Measurements from ENCODE around the gene OR2L8.

OR2L8 gene

GRCh38 chr1:247948558-247948957 is at the start of gene OR2L8:
Gene OR2L8 (plus strand): TSS chr1:247948858. CDS start chr1:247948858, 0 bp downstream.
- DNase-seq (ENCODE audit: low spot score) = no peak
- TF ChIP-seq CTCF (IDR thresholded peaks at IDR 0.05; ENCODE audit: extremely low read depth, missing control alignments) = no peak

GRCh38 chr1:247904122-247904521 is 44.5 kb upstream of the OR2L8 start:
- TF ChIP-seq CTCF (IDR thresholded peaks at IDR 0.05; ENCODE audit: extremely low read depth, missing control alignments) = no peak
- DNase-seq (ENCODE audit: low spot score) = no peak

GRCh38 chr1:247905181-247905580 is 43.5 kb upstream of the OR2L8 start:
- no peak for DNase-seq (ENCODE audit: low spot score)
- TF ChIP-seq CTCF (IDR thresholded peaks at IDR 0.05; ENCODE audit: extremely low read depth, missing control alignments) = no peak

- DNase-seq (ENCODE audit: low spot score) = no peak
These were observed 42.7 kb upstream of the OR2L8 start for GRCh38 chr1:247905910-247906503.

GRCh38 chr1:247906504-247907047 is 42.1 kb upstream of the OR2L8 start:
- DNase-seq (ENCODE audit: low spot score) = no peak
- no peak for TF ChIP-seq CTCF (IDR thresholded peaks at IDR 0.05; ENCODE audit: extremely low read depth, missing control alignments)

More at GRCh38 chr1:247905910-247906503, 42.7 kb upstream of the OR2L8 start:
- no peak for TF ChIP-seq CTCF (IDR thresholded peaks at IDR 0.05; ENCODE audit: extremely low read depth, missing control alignments)

- DNase-seq (ENCODE audit: low spot score) = no peak
- TF ChIP-seq CTCF (IDR thresholded peaks at IDR 0.05; ENCODE audit: extremely low read depth, missing control alignments) = no peak
These were observed 39.9 kb upstream of the OR2L8 start for GRCh38 chr1:247908766-247909165.

GRCh38 chr1:247913786-247914185 is 34.9 kb upstream of the OR2L8 start:
- DNase-seq (ENCODE audit: low spot score) = no peak
- TF ChIP-seq CTCF (IDR thresholded peaks at IDR 0.05; ENCODE audit: extremely low read depth, missing control alignments) = no peak

Measured in GM20000 (cell line).